ENCODE data around the gene SMAP2.
A peak's percentile ranks its signal among the peaks of the same experiment; 100 is the strongest.

SMAP2 gene

GRCh38 chr1:40362699-40363098 is 10.8 kb upstream of the SMAP2 start:
- Histone ChIP-seq H3K4me2 (no peak overlapping the region), H3K4me1 (ENCODE audit: low read depth, poor library complexity, severe bottlenecking) (no peaks in the 10 kb centered on the region), H3K79me2 (ENCODE audit: insufficient read depth, low read depth) (no peaks in the 10 kb centered on the region), H3K27ac (no peak overlapping the region), H3K4me3 (IDR thresholded peaks at IDR 0.05; ENCODE audit: insufficient read depth, low read depth, low read length) (no peak overlapping the region), H3K27me3 (ENCODE audit: insufficient read depth, low read depth) (no peaks in the 10 kb centered on the region), H2AFZ (ENCODE audit: low read depth) (no peak overlapping the region), H3K36me3 (ENCODE audit: insufficient read depth) (no peaks in the 10 kb centered on the region), H3K9ac (no peak overlapping the region), H4K20me1 (ENCODE audit: insufficient read depth) (no peaks in the 10 kb centered on the region)
- TF ChIP-seq CTCF (conservative IDR thresholded peaks at IDR 0.05; ENCODE audit: low read depth, low read length), result no peak

- Histone ChIP-seq H3K79me2 (ENCODE audit: insufficient read depth, low read depth) (no peaks in the 10 kb centered on the region), H3K27ac (no peak overlapping the region), H4K20me1 (ENCODE audit: insufficient read depth) (no peaks in the 10 kb centered on the region), H3K4me3 (IDR thresholded peaks at IDR 0.05; ENCODE audit: insufficient read depth, low read depth, low read length) (no peak overlapping the region), H3K9ac (no peak overlapping the region), H3K27me3 (ENCODE audit: insufficient read depth, low read depth) (no peaks in the 10 kb centered on the region), H3K36me3 (ENCODE audit: insufficient read depth) (no peaks in the 10 kb centered on the region), H3K4me2 (no peak overlapping the region), H2AFZ (ENCODE audit: low read depth) (no peak overlapping the region), H3K4me1 (ENCODE audit: low read depth, poor library complexity, severe bottlenecking) (no peaks in the 10 kb centered on the region)
- no peak for TF ChIP-seq CTCF (conservative IDR thresholded peaks at IDR 0.05; ENCODE audit: low read depth, low read length)
Observed at GRCh38 chr1:40363721-40364120, 9.8 kb upstream of the SMAP2 start.

- H3K4me3 ChIP-seq (IDR thresholded peaks at IDR 0.05; ENCODE audit: insufficient read depth, low read depth, low read length), result no peak overlapping the region
- no peak for TF ChIP-seq CTCF (conservative IDR thresholded peaks at IDR 0.05; ENCODE audit: low read depth, low read length)
- no peaks in the 10 kb centered on the region for H3K36me3 ChIP-seq (ENCODE audit: insufficient read depth)
- H3K4me2 ChIP-seq, result no peak overlapping the region
- no peaks in the 10 kb centered on the region for H4K20me1 ChIP-seq (ENCODE audit: insufficient read depth)
- H3K79me2 ChIP-seq (ENCODE audit: insufficient read depth, low read depth), result peaks cover 32% of the 10 kb centered on the region
- no peaks in the 10 kb centered on the region for H3K27me3 ChIP-seq (ENCODE audit: insufficient read depth, low read depth)
- H3K27ac ChIP-seq, result no peak overlapping the region
- peaks cover 20% of the 10 kb centered on the region for H3K4me1 ChIP-seq (ENCODE audit: low read depth, poor library complexity, severe bottlenecking)
- H3K9ac ChIP-seq, result no peak overlapping the region
- H2AFZ ChIP-seq (ENCODE audit: low read depth), result no peak overlapping the region
Observed at GRCh38 chr1:40371707-40372258, 1.7 kb upstream of the SMAP2 start.

- TF ChIP-seq CTCF (conservative IDR thresholded peaks at IDR 0.05; ENCODE audit: low read depth, low read length), result no peak
- Histone ChIP-seq H3K27ac (no peak overlapping the region), H3K36me3 (ENCODE audit: insufficient read depth) (no peaks in the 10 kb centered on the region), H3K9ac (no peak overlapping the region), H3K27me3 (ENCODE audit: insufficient read depth, low read depth) (no peaks in the 10 kb centered on the region), H3K4me2 (peak overlapping the region; percentile 90), H4K20me1 (ENCODE audit: insufficient read depth) (no peaks in the 10 kb centered on the region), H3K4me1 (ENCODE audit: low read depth, poor library complexity, severe bottlenecking) (peaks cover 23% of the 10 kb centered on the region), H2AFZ (ENCODE audit: low read depth) (peak overlapping the region; percentile 86), H3K79me2 (ENCODE audit: insufficient read depth, low read depth) (peaks cover 42% of the 10 kb centered on the region), H3K4me3 (IDR thresholded peaks at IDR 0.05; ENCODE audit: insufficient read depth, low read depth, low read length) (peak overlapping the region; percentile 10)
Observed at GRCh38 chr1:40372658-40373322, 737 bp upstream of the SMAP2 start.
